Loucy (cell line): ENCODE data around the gene BCAP29.
"Not testable (repeated sequence)": the region's sequence is repeated elsewhere in the genome, so short reads cannot be mapped to it uniquely, and the experiment has no call there.

Source experiments
- H2AFZ ChIP-seq: fragments of 200-600 bp; sonication (generic); 2 replicates; pipeline ENCODE4 v1.6.0; 2016; ENCODE audit warnings: antibody characterized with exemption, mild to moderate bottlenecking, low read length, moderate library complexity
- H3F3A ChIP-seq: fragments of 200-600 bp; 2 replicates; pipeline ENCODE4 v1.6.0; 2016; ENCODE audit warnings: antibody characterized with exemption, low read depth, mild to moderate bottlenecking
- H3K27me3 ChIP-seq: fragments of 200-600 bp; sonication (generic); 2 replicates; pipeline ENCODE4 v1.6.1; 2014; ENCODE audit warnings: low read length, mild to moderate bottlenecking; ENCODE audit not compliant: insufficient read depth, poor library complexity, severe bottlenecking
- H3K36me3 ChIP-seq: fragments of 200-600 bp; sonication (generic); 2 replicates; pipeline ENCODE4 v1.6.1; 2016; ENCODE audit warnings: low read length; ENCODE audit not compliant: insufficient read depth
- H3K4me1 ChIP-seq: fragments of 200-600 bp; sonication (generic); 2 replicates; pipeline ENCODE4 v1.5.1; 2014; ENCODE audit warnings: low read length, mild to moderate bottlenecking; ENCODE audit not compliant: insufficient read depth, poor library complexity, severe bottlenecking
- H3K4me2 ChIP-seq: fragments of 200-600 bp; sonication (generic); 2 replicates; pipeline ENCODE4 v1.6.0; 2014; ENCODE audit warnings: antibody characterized with exemption, low read length, low read depth, mild to moderate bottlenecking; ENCODE audit not compliant: poor library complexity, severe bottlenecking
- H3K4me3 ChIP-seq: fragments of 200-600 bp; sonication (generic); 2 replicates; pipeline ENCODE4 v1.5.1; 2014; ENCODE audit warnings: low read length, mild to moderate bottlenecking, mixed read lengths; ENCODE audit not compliant: poor library complexity, severe bottlenecking
- H3K79me2 ChIP-seq: fragments of 200-600 bp; sonication (generic); 2 replicates; pipeline ENCODE4 v1.6.1; 2014; ENCODE audit warnings: low read length; ENCODE audit not compliant: insufficient read depth
- H3K9ac ChIP-seq: fragments of 200-600 bp; sonication (generic); 2 replicates; pipeline ENCODE4 v1.6.0; 2014; ENCODE audit warnings: mild to moderate bottlenecking, low read depth, low read length, moderate library complexity; ENCODE audit not compliant: poor library complexity, severe bottlenecking
- H3K9me2 ChIP-seq: fragments of 200-600 bp; sonication (generic); replicated peaks from 2 replicates; pipeline ENCODE4 v1.6.1; 2016; ENCODE audit warnings: low read depth, low read length, mixed read lengths
- H3K9me3 ChIP-seq: fragments of 200-600 bp; sonication (generic); 2 replicates; pipeline ENCODE4 v1.6.1; 2014; ENCODE audit warnings: mild to moderate bottlenecking, antibody characterized with exemption, low read length, low read depth; ENCODE audit not compliant: insufficient read depth
- H4K20me1 ChIP-seq: fragments of 200-600 bp; sonication (generic); 2 replicates; pipeline ENCODE4 v1.6.0; 2014; ENCODE audit warnings: antibody characterized with exemption, low read length, mild to moderate bottlenecking; ENCODE audit not compliant: insufficient read depth, poor library complexity, severe bottlenecking
- EZH2phosphoT487 ChIP-seq: fragments of 200-600 bp; IDR thresholded peaks from 2 replicates; pipeline ENCODE4 v1.6.1; 2018; ENCODE audit warnings: antibody characterized with exemption, mild to moderate bottlenecking, moderate library complexity, borderline replicate concordance
- TF ChIP-seq, protein P1 (sequence below): fragments of 200-600 bp; sonication (generic); conservative IDR thresholded peaks from 2 replicates; pipeline ENCODE4 v1.5.1; 2014; ENCODE audit warnings: mild to moderate bottlenecking, antibody characterized with exemption, low read length

Gene BCAP29, protein sequence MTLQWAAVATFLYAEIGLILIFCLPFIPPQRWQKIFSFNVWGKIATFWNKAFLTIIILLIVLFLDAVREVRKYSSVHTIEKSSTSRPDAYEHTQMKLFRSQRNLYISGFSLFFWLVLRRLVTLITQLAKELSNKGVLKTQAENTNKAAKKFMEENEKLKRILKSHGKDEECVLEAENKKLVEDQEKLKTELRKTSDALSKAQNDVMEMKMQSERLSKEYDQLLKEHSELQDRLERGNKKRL

DNA sequence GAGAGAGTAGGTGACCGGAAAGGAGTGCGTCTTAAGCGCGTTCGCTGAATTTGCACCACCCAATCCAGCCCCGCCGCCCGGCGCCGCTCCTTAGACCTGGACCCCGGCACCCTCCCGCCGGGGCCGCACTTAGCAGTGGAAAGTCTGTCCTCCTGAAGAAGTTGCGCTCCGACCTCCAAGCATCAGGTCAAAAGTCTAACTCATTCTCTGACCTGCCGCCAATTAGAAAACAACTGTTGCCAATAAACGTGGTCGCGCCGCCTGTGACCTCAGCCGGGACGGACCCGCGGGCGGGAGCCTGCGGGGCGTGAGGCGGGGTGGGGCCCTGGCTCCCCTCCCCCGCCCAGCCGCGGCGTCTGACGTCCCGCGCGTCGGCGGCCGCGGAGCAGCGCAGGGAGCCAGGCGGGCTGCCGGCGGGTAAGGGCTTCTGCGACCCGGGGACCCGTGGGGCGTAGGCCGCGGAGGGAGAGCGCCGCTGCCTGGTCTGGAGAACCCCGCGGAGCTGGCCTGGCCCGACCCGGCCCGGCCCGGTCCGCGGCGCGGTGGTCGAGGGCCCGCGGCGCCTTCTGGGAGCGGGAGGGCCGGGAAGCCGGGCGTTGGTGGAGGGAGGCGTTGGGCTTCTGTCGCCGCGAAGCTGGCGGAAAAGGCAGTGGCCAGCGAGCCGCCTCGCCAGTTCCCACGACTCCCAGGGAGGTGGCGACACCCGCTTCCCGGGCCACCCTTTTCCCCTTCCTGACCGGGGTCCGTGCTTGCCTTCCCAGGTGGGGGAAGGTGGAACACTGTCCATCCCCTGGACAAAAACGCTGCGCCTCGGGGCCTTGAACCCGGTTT, at the start of gene BCAP29:
TSS of gene BCAP29 (plus strand) at position 362 of the 831 bp plus-strand sequence. CDS start 527 bp downstream, outside the sequence.
- H2AFZ ChIP-seq = peak within 1 kb of the TSS; percentile 100
- peaks cover 28% of the 10 kb centered on the region for H3K79me2 ChIP-seq
- H3K27me3 ChIP-seq = no peaks in the 10 kb centered on the region
- H3K4me1 ChIP-seq = peaks cover 29% of the 10 kb centered on the region
- peak within 1 kb of the TSS; percentile 96 for H3K9ac ChIP-seq
- H3K9me3 ChIP-seq = no peaks in the 10 kb centered on the region
- peaks cover 11% of the 10 kb centered on the region for H4K20me1 ChIP-seq
- peak within 1 kb of the TSS; percentile 99 for H3K4me3 ChIP-seq
- H3F3A ChIP-seq = no peaks in the 10 kb centered on the region
- H3K36me3 ChIP-seq = no peaks in the 10 kb centered on the region
- H3K4me2 ChIP-seq = peak within 1 kb of the TSS; percentile 95
- H3K9me2 ChIP-seq = no peaks in the 10 kb centered on the region
- TF ChIP-seq, protein P1, sequence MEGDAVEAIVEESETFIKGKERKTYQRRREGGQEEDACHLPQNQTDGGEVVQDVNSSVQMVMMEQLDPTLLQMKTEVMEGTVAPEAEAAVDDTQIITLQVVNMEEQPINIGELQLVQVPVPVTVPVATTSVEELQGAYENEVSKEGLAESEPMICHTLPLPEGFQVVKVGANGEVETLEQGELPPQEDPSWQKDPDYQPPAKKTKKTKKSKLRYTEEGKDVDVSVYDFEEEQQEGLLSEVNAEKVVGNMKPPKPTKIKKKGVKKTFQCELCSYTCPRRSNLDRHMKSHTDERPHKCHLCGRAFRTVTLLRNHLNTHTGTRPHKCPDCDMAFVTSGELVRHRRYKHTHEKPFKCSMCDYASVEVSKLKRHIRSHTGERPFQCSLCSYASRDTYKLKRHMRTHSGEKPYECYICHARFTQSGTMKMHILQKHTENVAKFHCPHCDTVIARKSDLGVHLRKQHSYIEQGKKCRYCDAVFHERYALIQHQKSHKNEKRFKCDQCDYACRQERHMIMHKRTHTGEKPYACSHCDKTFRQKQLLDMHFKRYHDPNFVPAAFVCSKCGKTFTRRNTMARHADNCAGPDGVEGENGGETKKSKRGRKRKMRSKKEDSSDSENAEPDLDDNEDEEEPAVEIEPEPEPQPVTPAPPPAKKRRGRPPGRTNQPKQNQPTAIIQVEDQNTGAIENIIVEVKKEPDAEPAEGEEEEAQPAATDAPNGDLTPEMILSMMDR = peak; percentile 21; the same call in 1 of the 2 replicates
- TF ChIP-seq EZH2phosphoT487 = no peak

GRCh38 chr7:107530751-107531150, 49.3 kb upstream of the BCAP29 start:
- no peak for TF ChIP-seq EZH2phosphoT487
- TF ChIP-seq, protein P1 = no peak
- Histone ChIP-seq H3K4me2 (no peak overlapping the region), H3K27me3 (no peaks in the 10 kb centered on the region)

GRCh38 chr7:107534139-107534538, 45.9 kb upstream of the BCAP29 start:
- Histone ChIP-seq H3K4me2 (no peak overlapping the region), H3K4me1 (no peaks in the 10 kb centered on the region), H3K36me3 (peaks cover 5% of the 10 kb centered on the region; the same call in 1 of the 2 replicates), H3K4me3 (no peak overlapping the region), H3K9ac (no peak overlapping the region), H3K9me2 (no peaks in the 10 kb centered on the region), H3K79me2 (peaks cover 7% of the 10 kb centered on the region; the same call in 1 of the 2 replicates), H4K20me1 (peaks cover 3% of the 10 kb centered on the region), H3F3A (no peaks in the 10 kb centered on the region), H2AFZ (no peak overlapping the region), H3K27me3 (no peaks in the 10 kb centered on the region), H3K9me3 (no peaks in the 10 kb centered on the region)
- TF ChIP-seq, protein P1 = no peak
- no peak for TF ChIP-seq EZH2phosphoT487

More at GRCh38 chr7:107530751-107531150, 49.3 kb upstream of the BCAP29 start:
- Histone ChIP-seq H3K36me3 (peaks cover 7% of the 10 kb centered on the region; the same call in 1 of the 2 replicates), H3F3A (no peaks in the 10 kb centered on the region), H2AFZ (no peak overlapping the region), H3K4me3 (no peak overlapping the region), H3K9me2 (no peaks in the 10 kb centered on the region), H3K79me2 (no peaks in the 10 kb centered on the region; the same call in 1 of the 2 replicates), H4K20me1 (peaks cover 3% of the 10 kb centered on the region), H3K9ac (no peak overlapping the region), H3K4me1 (no peaks in the 10 kb centered on the region), H3K9me3 (no peaks in the 10 kb centered on the region)

DNA sequence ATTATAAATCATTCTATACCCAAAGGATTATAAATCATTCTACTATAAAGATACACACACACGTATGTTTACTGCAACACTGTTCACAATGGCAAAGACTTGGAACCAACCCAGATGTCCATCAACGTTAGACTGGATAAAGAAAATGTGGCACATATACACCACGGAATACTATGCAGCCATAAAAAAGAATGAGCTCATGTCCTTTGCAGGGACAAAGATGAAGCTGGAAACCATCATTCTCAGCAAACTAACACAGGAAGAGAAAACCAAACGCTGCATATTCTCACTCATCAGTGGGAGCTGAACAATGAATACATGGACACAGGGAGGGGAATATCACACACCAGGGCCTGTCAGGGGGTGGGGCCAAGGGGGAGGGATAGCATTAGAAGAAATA, 42.8 kb upstream of the BCAP29 start:
- H3F3A ChIP-seq, H3K9ac ChIP-seq, H3K4me2 ChIP-seq, H3K9me2 ChIP-seq, H3K27me3 ChIP-seq, H3K79me2 ChIP-seq, H4K20me1 ChIP-seq, H3K9me3 ChIP-seq, H2AFZ ChIP-seq, H3K4me3 ChIP-seq, H3K4me1 ChIP-seq, H3K36me3 ChIP-seq: not testable (repeated sequence)
